ENCODE data around the gene CFAP221. TPM values are rescaled to one million over a fixed set of nuclear protein-coding genes. Genes with fewer than 3 reads are reported as not detected.

Gene CFAP221
- total RNA-seq, 1 experiment from 2014 or later = 0.20 TPM

DNA sequence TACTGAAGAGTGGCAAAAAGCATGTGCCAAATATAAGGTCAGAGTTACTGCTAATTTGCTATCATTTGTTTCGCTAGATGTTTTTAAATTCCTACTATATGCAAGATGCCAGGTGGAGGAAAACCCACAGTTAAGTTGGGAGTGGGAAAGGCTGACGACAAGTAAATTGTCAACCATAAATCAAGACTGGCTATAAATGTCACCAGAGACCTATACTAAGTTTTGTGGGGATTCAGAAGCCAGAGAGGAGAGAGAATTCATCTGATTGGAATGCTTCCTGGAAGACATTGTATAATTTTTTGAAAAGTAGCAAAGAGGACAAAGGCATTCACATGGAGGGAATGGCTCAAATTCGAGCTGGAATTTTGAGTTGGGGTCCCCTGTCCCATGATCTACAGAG lies 64.3 kb downstream of the CFAP221 start:
- H3K4me2 ChIP-seq (ENCODE audit: insufficient read depth, insufficient read length, low read length) = no peak overlapping the region
- H3K36me3 Mint-ChIP-seq (ENCODE audit: insufficient read depth in 1 of 3, low read depth in 3 of 3) = no peaks in the 10 kb centered on the region

More for the DNA sequence above, 64.3 kb downstream of the CFAP221 start:
- Histone ChIP-seq H4K20me1 (ENCODE audit: control insufficient read depth, insufficient read depth, insufficient read length) (no peaks in the 10 kb centered on the region), H4K5ac (ENCODE audit: insufficient read length, low read depth, low read length) (no peak overlapping the region), H2BK20ac (ENCODE audit: low read depth, low read length, poor library complexity, severe bottlenecking) (no peak overlapping the region), H2AK5ac (ENCODE audit: insufficient read length, low read length) (no peak overlapping the region), H3K79me2 (ENCODE audit: insufficient read depth, low read length) (no peaks in the 10 kb centered on the region), H3K4me1 (ENCODE audit: insufficient read depth, low read length) (no peaks in the 10 kb centered on the region), H3K23ac (ENCODE audit: insufficient read length, low read depth, low read length) (no peak overlapping the region), H3K9me3 (ENCODE audit: control insufficient read depth, low read depth, low read length) (no peaks in the 10 kb centered on the region), H3K14ac (ENCODE audit: insufficient read depth, low read length) (no peak overlapping the region), H4K8ac (replicated peaks; ENCODE audit: insufficient read length, low read depth, low read length) (no peak overlapping the region), H2BK5ac (ENCODE audit: insufficient read length, low read length) (no peak overlapping the region), H3K18ac (ENCODE audit: insufficient read length, low read depth, low read length) (no peak overlapping the region), H3K56ac (ENCODE audit: insufficient read length, low read depth, low read length) (no peak overlapping the region), H3T11ph (ENCODE audit: low read length) (no peak overlapping the region), H3K27ac (ENCODE audit: insufficient read length, low read depth, low read length) (no peak overlapping the region), H3K4ac (ENCODE audit: low read depth, low read length) (no peak overlapping the region), H2BK120ac (ENCODE audit: low read depth, low read length, poor library complexity, severe bottlenecking) (no peak overlapping the region), H2BK12ac (ENCODE audit: insufficient read length, low read depth, low read length) (no peak overlapping the region), H2BK15ac (ENCODE audit: low read depth, low read length) (no peak overlapping the region), H2AFZ (ENCODE audit: low read length) (no peak overlapping the region), H3K23me2 (ENCODE audit: insufficient read length, low read depth, low read length, poor library complexity, severe bottlenecking) (no peaks in the 10 kb centered on the region), H3K27me3 (ENCODE audit: insufficient read depth, low read length) (no peaks in the 10 kb centered on the region), H3K9ac (ENCODE audit: extremely low read depth, insufficient read length, low read length) (peak overlapping the region; percentile 13), H3K79me1 (ENCODE audit: insufficient read depth, low read depth, low read length, poor library complexity, severe bottlenecking) (no peaks in the 10 kb centered on the region), H4K91ac (ENCODE audit: insufficient read length, low read depth, low read length) (no peak overlapping the region)
- WGBS (ENCODE audit: extremely low coverage, insufficient read length, low lambda C conversion rate) = no CpG with 5 or more reads among the region's 3 CpGs
- Mint-ChIP-seq H3K27me3 (ENCODE audit: low read depth) (peaks cover 30% of the 10 kb centered on the region), H3K4me1 (no peaks in the 10 kb centered on the region), H3K4me3 (no peak overlapping the region), H3K27ac (no peak overlapping the region), H3K9me3 (peaks cover 7 to 10% of the 10 kb centered on the region in 2 experiments; a peak in 4 of 5 replicates)
- TF ChIP-seq, protein P1, sequence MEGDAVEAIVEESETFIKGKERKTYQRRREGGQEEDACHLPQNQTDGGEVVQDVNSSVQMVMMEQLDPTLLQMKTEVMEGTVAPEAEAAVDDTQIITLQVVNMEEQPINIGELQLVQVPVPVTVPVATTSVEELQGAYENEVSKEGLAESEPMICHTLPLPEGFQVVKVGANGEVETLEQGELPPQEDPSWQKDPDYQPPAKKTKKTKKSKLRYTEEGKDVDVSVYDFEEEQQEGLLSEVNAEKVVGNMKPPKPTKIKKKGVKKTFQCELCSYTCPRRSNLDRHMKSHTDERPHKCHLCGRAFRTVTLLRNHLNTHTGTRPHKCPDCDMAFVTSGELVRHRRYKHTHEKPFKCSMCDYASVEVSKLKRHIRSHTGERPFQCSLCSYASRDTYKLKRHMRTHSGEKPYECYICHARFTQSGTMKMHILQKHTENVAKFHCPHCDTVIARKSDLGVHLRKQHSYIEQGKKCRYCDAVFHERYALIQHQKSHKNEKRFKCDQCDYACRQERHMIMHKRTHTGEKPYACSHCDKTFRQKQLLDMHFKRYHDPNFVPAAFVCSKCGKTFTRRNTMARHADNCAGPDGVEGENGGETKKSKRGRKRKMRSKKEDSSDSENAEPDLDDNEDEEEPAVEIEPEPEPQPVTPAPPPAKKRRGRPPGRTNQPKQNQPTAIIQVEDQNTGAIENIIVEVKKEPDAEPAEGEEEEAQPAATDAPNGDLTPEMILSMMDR (conservative IDR thresholded peaks at IDR 0.05) = no peak
- no peak for DNase-seq

Measured in H9 (cell line).